HEK293 (cell line): ENCODE data around the gene TMEM151B.

ENCODE experiments used
- CTCF ChIA-PET: fragments of 350-600 bp; formaldehyde crosslinking; extraction: SDS; loops from one replicate; lab custom pipeline; 2021; ENCODE audit warnings: antibody characterized with exemption; lab: Yijun Ruan, JAX
- POLR2A ChIA-PET: fragments of 300-600 bp; formaldehyde crosslinking; extraction: SDS; loops from one replicate; lab custom pipeline; 2020; ENCODE audit warnings: antibody characterized with exemption, inconsistent platforms; lab: Yijun Ruan, JAX
- H3K27ac ChIP-seq: fragments of 200-500 bp; sonication (Bioruptor generic); 2 replicates; pipeline ENCODE4 v1.5.1; 2014; ENCODE audit warnings: low read depth, low read length, control low read depth, inconsistent platforms; ENCODE audit errors: extremely low read depth
- H3K36me3 ChIP-seq, 2 experiments: fragments of 200-500 bp in 1 of 2; sonication (Bioruptor generic) in 1 of 2; 1 replicate in 1 of 2; 2 replicates in 1 of 2; pipeline ENCODE4 v1.5.1; 2014 to 2017; ENCODE audit warnings: inconsistent platforms in 2 of 2, low read length in 2 of 2; ENCODE audit not compliant: control insufficient read depth in 2 of 2, insufficient read depth in 1 of 2
- H3K4me1 ChIP-seq: fragments of 200-500 bp; sonication (Bioruptor generic); 2 replicates; pipeline ENCODE4 v1.5.1; 2014; ENCODE audit warnings: mild to moderate bottlenecking, low read length, inconsistent platforms; ENCODE audit not compliant: control insufficient read depth, insufficient read depth
- H3K4me3 ChIP-seq: 2 replicates; pipeline ENCODE4 v1.5.1; 2011; ENCODE audit warnings: low read depth, mild to moderate bottlenecking, control low read depth, low read length, moderate library complexity
- H3K9me3 ChIP-seq: fragments of 200-500 bp; sonication (Bioruptor generic); 2 replicates; pipeline ENCODE4 v1.5.1; 2014; ENCODE audit warnings: low read depth, low read length, inconsistent platforms; ENCODE audit not compliant: control insufficient read depth, insufficient read depth
- EGR2 ChIP-seq: fragments of 450-650 bp; formaldehyde crosslinking; IDR thresholded peaks from 2 replicates; pipeline ENCODE4 v1.5.1; 2016; ENCODE audit warnings: low read depth, missing biosample characterization, missing genetic modification characterization
- MYNN ChIP-seq: fragments of 450-650 bp; formaldehyde crosslinking; IDR thresholded peaks from 2 replicates; pipeline ENCODE4 v1.5.1; 2016; ENCODE audit warnings: missing biosample characterization, missing genetic modification characterization, borderline replicate concordance
- SP7 ChIP-seq: fragments of 450-650 bp; formaldehyde crosslinking; IDR thresholded peaks from 2 replicates; pipeline ENCODE4 v1.5.1; 2016; ENCODE audit warnings: missing biosample characterization, missing genetic modification characterization
- WT1 ChIP-seq: fragments of 450-650 bp; formaldehyde crosslinking; IDR thresholded peaks from 2 replicates; pipeline ENCODE4 v1.5.1; 2016; ENCODE audit warnings: missing biosample characterization, missing genetic modification characterization
- ZBTB20 ChIP-seq: fragments of 450-650 bp; formaldehyde crosslinking; IDR thresholded peaks from 2 replicates; pipeline ENCODE4 v1.5.1; 2016; ENCODE audit warnings: missing biosample characterization, missing genetic modification characterization
- ZBTB8A ChIP-seq: fragments of 450-650 bp; formaldehyde crosslinking; IDR thresholded peaks from 2 replicates; pipeline ENCODE4 v1.5.1; 2016; ENCODE audit warnings: missing biosample characterization, missing genetic modification characterization
- ZFP41 ChIP-seq: fragments of 450-650 bp; formaldehyde crosslinking; IDR thresholded peaks from 2 replicates; pipeline ENCODE4 v1.5.1; 2016; ENCODE audit warnings: missing biosample characterization, missing genetic modification characterization, borderline replicate concordance
- ZIC2 ChIP-seq: fragments of 450-650 bp; formaldehyde crosslinking; IDR thresholded peaks from 2 replicates; pipeline ENCODE4 v1.5.1; 2016; ENCODE audit warnings: missing biosample characterization, missing genetic modification characterization
- ZNF138 ChIP-seq: fragments of 450-650 bp; formaldehyde crosslinking; IDR thresholded peaks from 2 replicates; pipeline ENCODE4 v1.5.1; 2016; ENCODE audit warnings: missing biosample characterization, missing genetic modification characterization, borderline replicate concordance
- ZNF140 ChIP-seq: fragments of 450-650 bp; formaldehyde crosslinking; IDR thresholded peaks from 2 replicates; pipeline ENCODE4 v1.5.1; 2016; ENCODE audit warnings: missing biosample characterization, missing genetic modification characterization
- ZNF2 ChIP-seq: fragments of 450-650 bp; formaldehyde crosslinking; IDR thresholded peaks from 2 replicates; pipeline ENCODE4 v1.5.1; 2016; ENCODE audit warnings: missing biosample characterization, missing genetic modification characterization
- ZNF211 ChIP-seq: fragments of 450-650 bp; formaldehyde crosslinking; IDR thresholded peaks from 2 replicates; pipeline ENCODE4 v1.5.1; 2016; ENCODE audit warnings: low read depth, missing biosample characterization, missing genetic modification characterization
- ZNF335 ChIP-seq: fragments of 450-650 bp; formaldehyde crosslinking; conservative IDR thresholded peaks from 2 replicates; pipeline ENCODE4 v1.5.1; 2016; ENCODE audit warnings: missing biosample characterization, missing genetic modification characterization
- ZNF426 ChIP-seq: fragments of 450-650 bp; formaldehyde crosslinking; IDR thresholded peaks from 2 replicates; pipeline ENCODE4 v1.5.1; 2017; ENCODE audit warnings: missing biosample characterization, missing genetic modification characterization, mild to moderate bottlenecking, inconsistent platforms, moderate library complexity
- ZNF701 ChIP-seq: fragments of 450-650 bp; formaldehyde crosslinking; IDR thresholded peaks from 2 replicates; pipeline ENCODE4 v1.5.1; 2016; ENCODE audit warnings: missing biosample characterization, missing genetic modification characterization
- ZNF777 ChIP-seq: fragments of 450-650 bp; formaldehyde crosslinking; IDR thresholded peaks from 2 replicates; pipeline ENCODE4 v1.5.1; 2017; ENCODE audit warnings: missing biosample characterization, missing genetic modification characterization, borderline replicate concordance
- ZSCAN23 ChIP-seq: fragments of 450-650 bp; formaldehyde crosslinking; IDR thresholded peaks from 2 replicates; pipeline ENCODE4 v1.5.1; 2016; ENCODE audit warnings: missing biosample characterization, missing genetic modification characterization
- TF ChIP-seq, protein P1 (sequence below): fragments of 450-650 bp; IDR thresholded peaks from 2 replicates; pipeline ENCODE4 v1.5.1; 2018; ENCODE audit warnings: missing biosample characterization, missing genetic modification characterization
- TF ChIP-seq, protein P2 (sequence below): fragments of 450-650 bp; formaldehyde crosslinking; IDR thresholded peaks from 2 replicates; pipeline ENCODE4 v1.5.1; 2016; ENCODE audit warnings: missing biosample characterization, missing genetic modification characterization
- TF ChIP-seq, protein P3 (sequence below): fragments of 450-650 bp; formaldehyde crosslinking; IDR thresholded peaks from 2 replicates; pipeline ENCODE4 v1.5.1; 2017; ENCODE audit warnings: missing biosample characterization, mild to moderate bottlenecking, missing genetic modification characterization, moderate library complexity
- TF ChIP-seq, protein P4 (sequence below): fragments of 450-650 bp; formaldehyde crosslinking; IDR thresholded peaks from 2 replicates; pipeline ENCODE4 v1.5.1; 2016; ENCODE audit warnings: missing biosample characterization, missing genetic modification characterization
- TF ChIP-seq, protein P5 (sequence below): fragments of 450-650 bp; formaldehyde crosslinking; IDR thresholded peaks from 2 replicates; pipeline ENCODE4 v1.5.1; 2017; ENCODE audit warnings: missing biosample characterization, missing genetic modification characterization
- TF ChIP-seq, protein P6 (sequence below): fragments of 450-650 bp; formaldehyde crosslinking; IDR thresholded peaks from 2 replicates; pipeline ENCODE4 v1.5.1; 2017; ENCODE audit warnings: missing biosample characterization, missing genetic modification characterization
- TF ChIP-seq, protein P7 (sequence below): fragments of 450-650 bp; formaldehyde crosslinking; IDR thresholded peaks from 2 replicates; pipeline ENCODE4; 2016; ENCODE audit warnings: missing biosample characterization, missing genetic modification characterization

Gene TMEM151B

DNA sequence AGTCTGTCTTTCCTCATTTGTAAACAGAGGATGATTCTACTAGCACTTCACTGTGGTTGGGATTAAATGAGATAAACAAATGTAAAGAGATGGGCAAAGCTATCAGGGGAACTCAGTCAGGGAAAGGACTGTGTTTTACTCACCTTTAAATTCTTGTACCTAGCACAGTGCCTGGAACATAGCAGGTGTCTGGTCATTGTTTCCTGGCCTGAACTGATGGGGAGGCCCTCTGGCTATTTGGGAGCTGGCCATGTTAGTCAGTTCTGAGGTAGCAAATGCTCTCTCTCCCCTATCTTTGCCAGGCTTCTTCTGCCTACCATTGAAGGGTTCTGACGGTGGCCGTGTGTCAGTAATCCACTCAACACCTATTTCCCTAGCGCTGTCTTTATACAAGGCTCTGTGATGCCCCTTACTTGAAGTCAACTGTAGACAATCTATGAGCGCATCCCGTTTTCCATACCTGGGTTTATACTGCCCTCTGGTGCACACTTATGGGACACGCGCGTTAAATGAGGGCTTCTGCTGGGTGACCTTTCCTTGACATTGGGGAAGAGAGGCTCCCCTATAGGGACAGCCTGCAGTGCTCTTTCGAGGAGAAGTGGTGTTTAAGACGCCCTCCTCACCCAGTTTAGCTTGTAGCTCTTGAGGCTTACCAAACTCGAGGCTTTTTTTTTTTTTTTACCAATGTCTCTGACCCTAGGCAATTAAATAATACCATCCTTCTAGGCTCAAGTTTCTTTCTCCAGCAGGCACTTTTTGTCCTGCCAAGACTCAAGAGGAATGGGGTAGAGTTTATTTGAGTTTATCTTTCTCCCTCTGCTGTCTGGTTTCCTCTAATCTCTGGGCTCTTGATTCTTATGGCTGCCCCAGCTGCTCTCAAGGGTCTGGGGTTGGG, 68.2 kb downstream of the TMEM151B start (continued):
- peak; percentile 48; the same call in 1 of the 2 replicates for TF ChIP-seq ZNF2
- TF ChIP-seq ZIC2: peak; percentile 38
- no peak for TF ChIP-seq ZNF701
- TF ChIP-seq, protein P1, sequence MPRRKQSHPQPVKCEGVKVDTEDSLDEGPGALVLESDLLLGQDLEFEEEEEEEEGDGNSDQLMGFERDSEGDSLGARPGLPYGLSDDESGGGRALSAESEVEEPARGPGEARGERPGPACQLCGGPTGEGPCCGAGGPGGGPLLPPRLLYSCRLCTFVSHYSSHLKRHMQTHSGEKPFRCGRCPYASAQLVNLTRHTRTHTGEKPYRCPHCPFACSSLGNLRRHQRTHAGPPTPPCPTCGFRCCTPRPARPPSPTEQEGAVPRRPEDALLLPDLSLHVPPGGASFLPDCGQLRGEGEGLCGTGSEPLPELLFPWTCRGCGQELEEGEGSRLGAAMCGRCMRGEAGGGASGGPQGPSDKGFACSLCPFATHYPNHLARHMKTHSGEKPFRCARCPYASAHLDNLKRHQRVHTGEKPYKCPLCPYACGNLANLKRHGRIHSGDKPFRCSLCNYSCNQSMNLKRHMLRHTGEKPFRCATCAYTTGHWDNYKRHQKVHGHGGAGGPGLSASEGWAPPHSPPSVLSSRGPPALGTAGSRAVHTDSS (tag by site-specific recombination): no peak
- TF ChIP-seq, protein P2, sequence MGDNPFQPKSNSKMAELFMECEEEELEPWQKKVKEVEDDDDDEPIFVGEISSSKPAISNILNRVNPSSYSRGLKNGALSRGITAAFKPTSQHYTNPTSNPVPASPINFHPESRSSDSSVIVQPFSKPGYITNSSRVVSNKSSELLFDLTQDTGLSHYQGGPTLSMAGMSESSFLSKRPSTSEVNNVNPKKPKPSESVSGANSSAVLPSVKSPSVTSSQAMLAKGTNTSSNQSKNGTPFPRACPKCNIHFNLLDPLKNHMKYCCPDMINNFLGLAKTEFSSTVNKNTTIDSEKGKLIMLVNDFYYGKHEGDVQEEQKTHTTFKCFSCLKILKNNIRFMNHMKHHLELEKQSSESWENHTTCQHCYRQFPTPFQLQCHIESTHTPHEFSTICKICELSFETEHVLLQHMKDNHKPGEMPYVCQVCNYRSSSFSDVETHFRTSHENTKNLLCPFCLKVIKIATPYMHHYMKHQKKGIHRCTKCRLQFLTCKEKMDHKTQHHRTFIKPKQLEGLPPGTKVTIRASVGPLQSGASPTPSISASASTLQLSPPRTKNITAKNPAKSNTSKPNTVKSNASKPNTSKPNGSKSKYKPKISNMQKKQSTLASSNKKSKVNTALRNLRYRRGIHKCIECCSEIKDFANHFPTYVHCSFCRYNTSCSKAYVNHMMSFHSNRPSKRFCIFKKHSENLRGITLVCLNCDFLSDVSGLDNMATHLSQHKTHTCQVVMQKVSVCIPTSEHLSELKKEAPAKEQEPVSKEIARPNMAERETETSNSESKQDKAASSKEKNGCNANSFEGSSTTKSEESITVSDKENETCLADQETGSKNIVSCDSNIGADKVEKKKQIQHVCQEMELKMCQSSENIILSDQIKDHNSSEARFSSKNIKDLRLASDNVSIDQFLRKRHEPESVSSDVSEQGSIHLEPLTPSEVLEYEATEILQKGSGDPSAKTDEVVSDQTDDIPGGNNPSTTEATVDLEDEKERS: no peak
- TF ChIP-seq MYNN (tag by site-specific recombination): no peak
- no peak for TF ChIP-seq ZNF211 (tag by site-specific recombination)
- TF ChIP-seq, protein P3, sequence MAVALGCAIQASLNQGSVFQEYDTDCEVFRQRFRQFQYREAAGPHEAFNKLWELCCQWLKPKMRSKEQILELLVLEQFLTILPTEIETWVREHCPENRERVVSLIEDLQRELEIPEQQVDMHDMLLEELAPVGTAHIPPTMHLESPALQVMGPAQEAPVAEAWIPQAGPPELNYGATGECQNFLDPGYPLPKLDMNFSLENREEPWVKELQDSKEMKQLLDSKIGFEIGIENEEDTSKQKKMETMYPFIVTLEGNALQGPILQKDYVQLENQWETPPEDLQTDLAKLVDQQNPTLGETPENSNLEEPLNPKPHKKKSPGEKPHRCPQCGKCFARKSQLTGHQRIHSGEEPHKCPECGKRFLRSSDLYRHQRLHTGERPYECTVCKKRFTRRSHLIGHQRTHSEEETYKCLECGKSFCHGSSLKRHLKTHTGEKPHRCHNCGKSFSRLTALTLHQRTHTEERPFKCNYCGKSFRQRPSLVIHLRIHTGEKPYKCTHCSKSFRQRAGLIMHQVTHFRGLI (tag by site-specific recombination): no peak
- TF ChIP-seq ZNF335 (tag by site-specific recombination): 0 out of 2 replicates have a peak, but pooled peaks have one; percentile 30
- TF ChIP-seq, protein P4, sequence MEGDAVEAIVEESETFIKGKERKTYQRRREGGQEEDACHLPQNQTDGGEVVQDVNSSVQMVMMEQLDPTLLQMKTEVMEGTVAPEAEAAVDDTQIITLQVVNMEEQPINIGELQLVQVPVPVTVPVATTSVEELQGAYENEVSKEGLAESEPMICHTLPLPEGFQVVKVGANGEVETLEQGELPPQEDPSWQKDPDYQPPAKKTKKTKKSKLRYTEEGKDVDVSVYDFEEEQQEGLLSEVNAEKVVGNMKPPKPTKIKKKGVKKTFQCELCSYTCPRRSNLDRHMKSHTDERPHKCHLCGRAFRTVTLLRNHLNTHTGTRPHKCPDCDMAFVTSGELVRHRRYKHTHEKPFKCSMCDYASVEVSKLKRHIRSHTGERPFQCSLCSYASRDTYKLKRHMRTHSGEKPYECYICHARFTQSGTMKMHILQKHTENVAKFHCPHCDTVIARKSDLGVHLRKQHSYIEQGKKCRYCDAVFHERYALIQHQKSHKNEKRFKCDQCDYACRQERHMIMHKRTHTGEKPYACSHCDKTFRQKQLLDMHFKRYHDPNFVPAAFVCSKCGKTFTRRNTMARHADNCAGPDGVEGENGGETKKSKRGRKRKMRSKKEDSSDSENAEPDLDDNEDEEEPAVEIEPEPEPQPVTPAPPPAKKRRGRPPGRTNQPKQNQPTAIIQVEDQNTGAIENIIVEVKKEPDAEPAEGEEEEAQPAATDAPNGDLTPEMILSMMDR (tag by site-specific recombination): peak; percentile 78

DNA sequence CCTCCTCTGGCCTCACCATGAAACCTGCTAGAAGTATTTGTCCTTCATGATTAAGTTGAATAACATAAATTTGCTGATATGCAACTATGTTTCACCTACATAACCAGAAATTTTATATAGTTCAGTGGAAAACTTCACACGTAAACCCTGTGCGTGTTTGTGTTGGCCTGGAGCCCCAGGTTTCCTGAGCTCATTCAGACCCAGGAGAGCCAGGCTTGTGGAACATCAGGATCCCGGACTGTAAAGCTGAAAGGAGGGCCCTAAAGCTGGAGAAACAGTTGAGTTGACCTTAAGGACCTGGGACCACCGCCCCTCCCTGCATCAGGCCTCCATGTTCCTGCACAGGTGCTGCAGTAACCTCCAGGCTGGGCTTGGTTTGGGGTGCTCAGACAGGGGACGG, 69.1 kb downstream of the TMEM151B start:
- ChIA-PET CTCF (interaction anchor here (0.6 to 10.4 kb wide), 32 partner anchors 8 to 1728 kb away, joined by 3 to 208 read pairs (median 5); partner anchors contain the start of genes AARS2, NFKBIE, SLC35B2 and TMEM151B), POLR2A (no interaction called here)
- no peaks in the 10 kb centered on the region for H3K9me3 ChIP-seq
- H3K4me1 ChIP-seq: no peaks in the 10 kb centered on the region; the same call in 1 of the 2 replicates
- H3K27ac ChIP-seq: no peak overlapping the region
- TF ChIP-seq ZNF138 (tag by site-specific recombination): no peak
- TF ChIP-seq, protein P5, sequence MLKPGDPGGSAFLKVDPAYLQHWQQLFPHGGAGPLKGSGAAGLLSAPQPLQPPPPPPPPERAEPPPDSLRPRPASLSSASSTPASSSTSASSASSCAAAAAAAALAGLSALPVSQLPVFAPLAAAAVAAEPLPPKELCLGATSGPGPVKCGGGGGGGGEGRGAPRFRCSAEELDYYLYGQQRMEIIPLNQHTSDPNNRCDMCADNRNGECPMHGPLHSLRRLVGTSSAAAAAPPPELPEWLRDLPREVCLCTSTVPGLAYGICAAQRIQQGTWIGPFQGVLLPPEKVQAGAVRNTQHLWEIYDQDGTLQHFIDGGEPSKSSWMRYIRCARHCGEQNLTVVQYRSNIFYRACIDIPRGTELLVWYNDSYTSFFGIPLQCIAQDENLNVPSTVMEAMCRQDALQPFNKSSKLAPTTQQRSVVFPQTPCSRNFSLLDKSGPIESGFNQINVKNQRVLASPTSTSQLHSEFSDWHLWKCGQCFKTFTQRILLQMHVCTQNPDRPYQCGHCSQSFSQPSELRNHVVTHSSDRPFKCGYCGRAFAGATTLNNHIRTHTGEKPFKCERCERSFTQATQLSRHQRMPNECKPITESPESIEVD (tag by site-specific recombination): no peak
- TF ChIP-seq WT1 (tag by site-specific recombination): no peak
- no peak for TF ChIP-seq ZBTB8A
- TF ChIP-seq ZFP41: no peak
- no peak for TF ChIP-seq SP7 (tag by site-specific recombination)
- no peak for TF ChIP-seq ZNF140 (tag by site-specific recombination)
- no peak for TF ChIP-seq ZBTB20 (tag by site-specific recombination)
- TF ChIP-seq, protein P6, sequence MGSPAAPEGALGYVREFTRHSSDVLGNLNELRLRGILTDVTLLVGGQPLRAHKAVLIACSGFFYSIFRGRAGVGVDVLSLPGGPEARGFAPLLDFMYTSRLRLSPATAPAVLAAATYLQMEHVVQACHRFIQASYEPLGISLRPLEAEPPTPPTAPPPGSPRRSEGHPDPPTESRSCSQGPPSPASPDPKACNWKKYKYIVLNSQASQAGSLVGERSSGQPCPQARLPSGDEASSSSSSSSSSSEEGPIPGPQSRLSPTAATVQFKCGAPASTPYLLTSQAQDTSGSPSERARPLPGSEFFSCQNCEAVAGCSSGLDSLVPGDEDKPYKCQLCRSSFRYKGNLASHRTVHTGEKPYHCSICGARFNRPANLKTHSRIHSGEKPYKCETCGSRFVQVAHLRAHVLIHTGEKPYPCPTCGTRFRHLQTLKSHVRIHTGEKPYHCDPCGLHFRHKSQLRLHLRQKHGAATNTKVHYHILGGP (tag by site-specific recombination): no peak
- TF ChIP-seq ZNF426 (tag by site-specific recombination): no peak
- no peak for TF ChIP-seq ZNF777 (tag by site-specific recombination)
- TF ChIP-seq ZSCAN23 (tag by site-specific recombination): no peak
- no peak for TF ChIP-seq EGR2
- TF ChIP-seq, protein P7, sequence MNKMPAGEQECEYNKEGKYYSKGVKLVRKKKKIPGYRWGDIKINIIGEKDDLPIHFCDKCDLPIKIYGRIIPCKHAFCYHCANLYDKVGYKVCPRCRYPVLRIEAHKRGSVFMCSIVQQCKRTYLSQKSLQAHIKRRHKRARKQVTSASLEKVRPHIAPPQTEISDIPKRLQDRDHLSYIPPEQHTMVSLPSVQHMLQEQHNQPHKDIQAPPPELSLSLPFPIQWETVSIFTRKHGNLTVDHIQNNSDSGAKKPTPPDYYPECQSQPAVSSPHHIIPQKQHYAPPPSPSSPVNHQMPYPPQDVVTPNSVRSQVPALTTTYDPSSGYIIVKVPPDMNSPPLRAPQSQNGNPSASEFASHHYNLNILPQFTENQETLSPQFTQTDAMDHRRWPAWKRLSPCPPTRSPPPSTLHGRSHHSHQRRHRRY (tag by site-specific recombination): no peak
- TF ChIP-seq, all 188 proteins: peak for 0
- Histone ChIP-seq H3K36me3 (no peaks in the 10 kb centered on the region), H3K4me3 (no peak overlapping the region)
